VCaP (cell line): ENCODE data around the gene ACSS2.
A peak's percentile ranks its signal among the peaks of the same experiment; 100 is the strongest.

Experiments
- H3K27ac ChIP-seq: fragments of 450-650 bp; 2 replicates; pipeline ENCODE4 v1.5.1; 2017
- TF ChIP-seq, protein P1 (sequence below): fragments of 450-650 bp; conservative IDR thresholded peaks from 2 replicates; pipeline ENCODE4 v1.5.1; 2017; ENCODE audit warnings: mild to moderate bottlenecking, moderate library complexity

The ACSS2 gene

DNA sequence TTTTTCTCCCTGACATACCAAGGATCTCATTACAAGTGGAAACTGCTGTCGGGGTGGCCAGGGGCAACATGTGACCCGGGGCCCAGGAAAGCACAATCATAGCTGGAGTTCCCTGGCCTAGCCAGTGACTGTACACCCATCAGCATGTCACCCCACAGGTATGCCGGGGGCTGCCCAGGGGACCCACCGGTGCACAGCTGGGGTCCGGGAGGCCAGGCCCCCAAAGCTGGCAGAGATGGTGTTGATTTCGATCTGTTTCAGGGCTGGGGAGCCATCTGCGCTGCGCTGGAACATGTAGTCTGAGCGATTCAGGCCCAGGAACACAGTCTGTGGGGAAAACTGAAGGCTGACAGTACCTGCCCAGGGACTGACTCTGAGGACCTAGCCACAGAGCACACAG, 65.9 kb downstream of the ACSS2 start:
- H3K27ac ChIP-seq = no peak overlapping the region
- TF ChIP-seq, protein P1, sequence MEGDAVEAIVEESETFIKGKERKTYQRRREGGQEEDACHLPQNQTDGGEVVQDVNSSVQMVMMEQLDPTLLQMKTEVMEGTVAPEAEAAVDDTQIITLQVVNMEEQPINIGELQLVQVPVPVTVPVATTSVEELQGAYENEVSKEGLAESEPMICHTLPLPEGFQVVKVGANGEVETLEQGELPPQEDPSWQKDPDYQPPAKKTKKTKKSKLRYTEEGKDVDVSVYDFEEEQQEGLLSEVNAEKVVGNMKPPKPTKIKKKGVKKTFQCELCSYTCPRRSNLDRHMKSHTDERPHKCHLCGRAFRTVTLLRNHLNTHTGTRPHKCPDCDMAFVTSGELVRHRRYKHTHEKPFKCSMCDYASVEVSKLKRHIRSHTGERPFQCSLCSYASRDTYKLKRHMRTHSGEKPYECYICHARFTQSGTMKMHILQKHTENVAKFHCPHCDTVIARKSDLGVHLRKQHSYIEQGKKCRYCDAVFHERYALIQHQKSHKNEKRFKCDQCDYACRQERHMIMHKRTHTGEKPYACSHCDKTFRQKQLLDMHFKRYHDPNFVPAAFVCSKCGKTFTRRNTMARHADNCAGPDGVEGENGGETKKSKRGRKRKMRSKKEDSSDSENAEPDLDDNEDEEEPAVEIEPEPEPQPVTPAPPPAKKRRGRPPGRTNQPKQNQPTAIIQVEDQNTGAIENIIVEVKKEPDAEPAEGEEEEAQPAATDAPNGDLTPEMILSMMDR = no peak

DNA sequence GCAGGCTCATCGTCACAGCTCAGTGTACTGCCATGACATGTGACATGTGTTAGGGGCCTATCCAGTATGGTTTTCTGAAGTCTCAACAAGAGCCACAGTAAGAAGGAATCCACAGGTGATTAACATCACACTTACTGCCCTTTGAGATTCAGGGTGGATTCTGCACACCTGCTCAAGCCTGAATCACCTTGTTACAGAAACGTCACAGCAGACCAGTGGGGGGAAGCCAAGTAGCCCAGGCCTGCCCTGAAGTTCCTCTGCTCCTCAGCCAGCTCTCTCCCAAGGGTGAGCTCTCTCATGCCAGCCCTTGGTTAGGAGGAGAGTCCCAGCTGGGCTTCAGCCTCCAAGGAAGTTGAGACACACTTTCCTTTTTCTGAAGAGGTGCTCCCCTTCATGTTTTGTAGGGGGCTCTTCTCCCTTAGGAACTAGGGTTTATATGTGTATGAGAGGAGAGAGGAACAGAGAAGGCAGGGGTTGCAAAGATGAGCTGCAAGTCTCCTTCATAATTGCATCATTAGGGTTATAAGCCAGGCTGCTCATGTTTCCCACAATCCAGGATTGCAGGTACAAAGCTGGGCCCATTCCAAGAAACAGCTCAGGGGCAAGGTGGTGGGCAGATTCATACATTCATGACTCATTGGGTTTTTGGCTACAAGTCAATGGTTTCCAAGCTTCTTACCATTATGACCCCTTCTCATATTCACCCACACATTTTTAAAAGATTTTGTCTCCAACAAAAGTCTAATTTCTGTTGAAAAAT, 67.6 kb downstream of the ACSS2 start:
- TF ChIP-seq, protein P1 = no peak
- H3K27ac ChIP-seq = no peak overlapping the region

GRCh38 chr20:34945315-34946077, 69.1 kb downstream of the ACSS2 start:
- TF ChIP-seq, protein P1 = no peak
- peak overlapping the region; percentile 81 for H3K27ac ChIP-seq

GRCh38 chr20:34946661-34947060, 70.2 kb downstream of the ACSS2 start:
- TF ChIP-seq, protein P1 = no peak
- peak overlapping the region; percentile 81 for H3K27ac ChIP-seq

DNA sequence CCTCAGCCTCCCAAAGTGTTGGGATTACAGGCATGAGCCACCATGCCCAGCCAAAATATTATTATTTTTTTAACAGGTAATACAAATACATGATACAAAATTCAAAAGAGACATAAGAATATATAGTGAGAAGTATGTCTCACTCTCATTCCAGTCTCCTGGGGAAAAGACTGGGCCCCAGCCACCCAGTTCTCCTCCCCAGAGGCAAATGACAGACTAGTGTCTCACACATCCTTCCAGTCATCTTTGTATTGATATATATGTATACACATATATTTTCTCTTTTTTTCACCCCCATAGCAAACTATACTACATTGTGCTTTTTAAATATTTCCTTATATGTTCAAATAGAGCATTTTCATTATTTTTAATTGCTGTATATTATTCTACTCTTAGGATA, 70.9 kb downstream of the ACSS2 start:
- H3K27ac ChIP-seq = peak overlapping the region; percentile 81
- TF ChIP-seq, protein P1 = no peak

GRCh38 chr20:34948030-34948429, 71.6 kb downstream of the ACSS2 start:
- TF ChIP-seq, protein P1 = no peak
- no peak overlapping the region for H3K27ac ChIP-seq

DNA sequence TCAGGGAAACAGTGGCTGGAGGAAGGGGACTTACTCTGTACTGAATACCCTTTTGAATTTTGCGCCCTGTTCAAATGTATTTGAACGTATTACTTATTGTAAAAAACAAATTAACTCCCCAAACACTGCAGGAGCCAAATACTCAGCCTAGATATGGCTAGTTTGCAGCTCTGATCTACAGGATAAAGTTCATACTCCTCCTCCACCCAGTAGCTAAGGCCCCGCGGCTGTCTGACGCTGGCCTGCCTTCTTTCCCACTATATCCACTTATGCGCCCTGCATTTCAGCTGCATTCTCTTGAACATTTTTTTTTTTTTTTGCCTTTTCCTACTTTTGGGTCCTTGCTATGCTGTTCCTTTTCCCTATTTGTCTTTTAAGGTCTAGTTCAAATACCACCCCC, 72.7 kb downstream of the ACSS2 start:
- H3K27ac ChIP-seq = no peak overlapping the region
- TF ChIP-seq, protein P1 = no peak
